HG03442 (cell line): ENCODE results near the gene ZNRD2.

Experiments
- ATAC-seq: cut with Tn5 transposase; IDR thresholded peaks from one replicate; pipeline ENCODE4 v1.9.1; 2021; ENCODE audit warnings: mild to moderate bottlenecking, moderate library complexity; ENCODE audit not compliant: unreplicated experiment

Gene ZNRD2

GRCh38 chr11:65538232-65538914 lies 31.9 kb upstream of the ZNRD2 start:
- ATAC-seq: no peak

- ATAC-seq: no peak
Measured at GRCh38 chr11:65538915-65539743, 31.1 kb upstream of the ZNRD2 start.

GRCh38 chr11:65539744-65540289 lies 30.5 kb upstream of the ZNRD2 start:
- ATAC-seq: peak; percentile 40

- ATAC-seq: peak; percentile 56
Measured at GRCh38 chr11:65540290-65541092, 29.8 kb upstream of the ZNRD2 start.

GRCh38 chr11:65541093-65541982 lies 28.9 kb upstream of the ZNRD2 start:
- no peak for ATAC-seq

GRCh38 chr11:65542738-65543390 lies 27.4 kb upstream of the ZNRD2 start:
- ATAC-seq: no peak

GRCh38 chr11:65545853-65546216 lies 24.4 kb upstream of the ZNRD2 start:
- no peak for ATAC-seq

GRCh38 chr11:65546217-65546958 lies 23.9 kb upstream of the ZNRD2 start:
- ATAC-seq: peak; percentile 60

- ATAC-seq: no peak
Measured at GRCh38 chr11:65547446-65548125, 22.7 kb upstream of the ZNRD2 start.

- ATAC-seq: no peak
Measured at GRCh38 chr11:65548395-65548794, 21.9 kb upstream of the ZNRD2 start.

- ATAC-seq: no peak
Measured at GRCh38 chr11:65549096-65549495, 21.2 kb upstream of the ZNRD2 start.

- ATAC-seq: no peak
Measured at GRCh38 chr11:65551572-65552387, 18.5 kb upstream of the ZNRD2 start.

GRCh38 chr11:65552388-65552951 lies 17.8 kb upstream of the ZNRD2 start:
- no peak for ATAC-seq

GRCh38 chr11:65553301-65554001 lies 16.8 kb upstream of the ZNRD2 start:
- no peak for ATAC-seq

- ATAC-seq: no peak
Measured at GRCh38 chr11:65554057-65554818, 16.0 kb upstream of the ZNRD2 start.

GRCh38 chr11:65554842-65555430 lies 15.3 kb upstream of the ZNRD2 start:
- ATAC-seq: no peak
